Esophagus muscularis mucosa (tissue), 4 donors: ENCODE measurements around the gene INHBB.
"Not testable (repeated sequence)": the region's sequence is repeated elsewhere in the genome, so short reads cannot be mapped to it uniquely, and the experiment has no call there.

Source experiments
- CTCF ChIP-seq, 3 experiments: fragments of 200-600 bp in 2 of 3; fragments of 450-650 bp in 1 of 3; sonication (generic) in 2 of 3; IDR thresholded peaks; one replicate each; pipeline ENCODE4 v1.5.1; 2017 to 2019; ENCODE audit warnings: antibody characterized with exemption in 3 of 3, mild to moderate bottlenecking in 2 of 3, moderate library complexity in 1 of 3
- EP300 ChIP-seq: sonication (generic); formaldehyde crosslinking; IDR thresholded peaks from one replicate; pipeline ENCODE4 v1.6.1; 2017; ENCODE audit warnings: antibody characterized with exemption
- POLR2A ChIP-seq: fragments of 450-650 bp; IDR thresholded peaks from one replicate; pipeline ENCODE4 v1.6.1; 2017; ENCODE audit warnings: antibody characterized with exemption, moderate library complexity, mild to moderate bottlenecking, low read depth
- POLR2AphosphoS5 ChIP-seq, 2 donors: sonication (generic); formaldehyde crosslinking; IDR thresholded peaks; one replicate each; pipeline ENCODE4 v1.6.1; 2017; ENCODE audit warnings: antibody characterized with exemption in 2 of 2

- TF ChIP-seq CTCF (IDR thresholded peaks at IDR 0.05); POLR2A; POLR2AphosphoS5 (IDR thresholded peaks at IDR 0.05); EP300: not testable (repeated sequence)
Observed at GRCh38 chr2:120310841-120311240, 35.1 kb upstream of the INHBB start.
